Ishikawa (cell line): Measurements from ENCODE around the gene HOGA1.

Source experiments
- CEBPB ChIP-seq: IDR thresholded peaks from 2 replicates; pipeline ENCODE4 v1.6.1; 2012
- CREB1 ChIP-seq: IDR thresholded peaks from 2 replicates; pipeline ENCODE4 v1.6.1; 2012; ENCODE audit warnings: low read depth
- EGR1 ChIP-seq: IDR thresholded peaks from 2 replicates; pipeline ENCODE4 v1.6.1; 2012
- EP300 ChIP-seq: IDR thresholded peaks from 2 replicates; pipeline ENCODE4 v1.6.1; 2012; ENCODE audit warnings: borderline replicate concordance
- FOXM1 ChIP-seq: IDR thresholded peaks from 2 replicates; pipeline ENCODE4 v1.6.1; 2012; ENCODE audit warnings: low read depth, borderline replicate concordance
- NFIC ChIP-seq: IDR thresholded peaks from 2 replicates; pipeline ENCODE4 v1.6.1; 2012
- RAD21 ChIP-seq: IDR thresholded peaks from 2 replicates; pipeline ENCODE4 v1.6.1; 2012; ENCODE audit warnings: low read depth
- TAF1 ChIP-seq: IDR thresholded peaks from 2 replicates; pipeline ENCODE4 v1.6.1; 2012; ENCODE audit warnings: low read depth, mild to moderate bottlenecking
- TCF12 ChIP-seq: IDR thresholded peaks from 2 replicates; pipeline ENCODE4 v1.6.1; 2012; ENCODE audit warnings: low read depth
- TEAD4 ChIP-seq: IDR thresholded peaks from 2 replicates; pipeline ENCODE4 v1.6.1; 2012
- USF1 ChIP-seq: IDR thresholded peaks from 2 replicates; pipeline ENCODE4 v1.6.1; 2012
- YY1 ChIP-seq: IDR thresholded peaks from 2 replicates; pipeline ENCODE4 v1.6.1; 2012; ENCODE audit warnings: low read depth
- ZBTB7A ChIP-seq: IDR thresholded peaks from 2 replicates; pipeline ENCODE4 v1.6.1; 2012; ENCODE audit warnings: low read depth
- TF ChIP-seq, protein P1 (sequence below): IDR thresholded peaks from 2 replicates; pipeline ENCODE4 v1.6.1; 2012; ENCODE audit warnings: low read depth, mild to moderate bottlenecking
- TF ChIP-seq, protein P2 (sequence below): IDR thresholded peaks from 2 replicates; pipeline ENCODE4 v1.6.1; 2012

The HOGA1 gene

DNA sequence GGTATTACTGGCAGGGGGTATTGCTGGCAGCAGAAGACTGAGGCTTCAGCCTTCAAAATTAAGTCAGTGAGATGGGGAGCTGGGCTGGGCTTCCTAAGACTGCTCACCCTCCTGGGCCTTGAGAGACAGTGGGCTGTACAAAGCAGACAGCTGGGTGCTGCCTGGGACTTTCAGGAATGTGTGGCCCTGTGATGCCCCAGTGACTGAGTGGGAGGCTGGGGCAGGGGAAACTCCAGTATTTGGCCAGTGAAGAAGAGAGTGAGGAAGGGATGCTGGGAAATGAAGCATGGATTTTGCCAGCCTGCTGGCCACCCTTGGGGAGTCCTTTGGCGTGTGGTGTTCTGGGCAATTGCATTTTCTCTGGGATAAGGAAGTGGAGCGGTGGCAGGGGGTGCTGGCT lies 11.2 kb upstream of the HOGA1 start:
- no peak for TF ChIP-seq TAF1
- TF ChIP-seq RAD21 = no peak
- 0 out of 2 replicates have a peak, but pooled peaks have one; percentile 6 for TF ChIP-seq EGR1
- 0 out of 2 replicates have a peak, but pooled peaks have one; percentile 13 for TF ChIP-seq TEAD4
- no peak for TF ChIP-seq TCF12

GRCh38 chr10:97573672-97574071 lies 10.5 kb upstream of the HOGA1 start:
- TF ChIP-seq NFIC = no peak
- no peak for TF ChIP-seq ZBTB7A
- TF ChIP-seq FOXM1 = no peak
- no peak for TF ChIP-seq TEAD4
- TF ChIP-seq, protein P1, sequence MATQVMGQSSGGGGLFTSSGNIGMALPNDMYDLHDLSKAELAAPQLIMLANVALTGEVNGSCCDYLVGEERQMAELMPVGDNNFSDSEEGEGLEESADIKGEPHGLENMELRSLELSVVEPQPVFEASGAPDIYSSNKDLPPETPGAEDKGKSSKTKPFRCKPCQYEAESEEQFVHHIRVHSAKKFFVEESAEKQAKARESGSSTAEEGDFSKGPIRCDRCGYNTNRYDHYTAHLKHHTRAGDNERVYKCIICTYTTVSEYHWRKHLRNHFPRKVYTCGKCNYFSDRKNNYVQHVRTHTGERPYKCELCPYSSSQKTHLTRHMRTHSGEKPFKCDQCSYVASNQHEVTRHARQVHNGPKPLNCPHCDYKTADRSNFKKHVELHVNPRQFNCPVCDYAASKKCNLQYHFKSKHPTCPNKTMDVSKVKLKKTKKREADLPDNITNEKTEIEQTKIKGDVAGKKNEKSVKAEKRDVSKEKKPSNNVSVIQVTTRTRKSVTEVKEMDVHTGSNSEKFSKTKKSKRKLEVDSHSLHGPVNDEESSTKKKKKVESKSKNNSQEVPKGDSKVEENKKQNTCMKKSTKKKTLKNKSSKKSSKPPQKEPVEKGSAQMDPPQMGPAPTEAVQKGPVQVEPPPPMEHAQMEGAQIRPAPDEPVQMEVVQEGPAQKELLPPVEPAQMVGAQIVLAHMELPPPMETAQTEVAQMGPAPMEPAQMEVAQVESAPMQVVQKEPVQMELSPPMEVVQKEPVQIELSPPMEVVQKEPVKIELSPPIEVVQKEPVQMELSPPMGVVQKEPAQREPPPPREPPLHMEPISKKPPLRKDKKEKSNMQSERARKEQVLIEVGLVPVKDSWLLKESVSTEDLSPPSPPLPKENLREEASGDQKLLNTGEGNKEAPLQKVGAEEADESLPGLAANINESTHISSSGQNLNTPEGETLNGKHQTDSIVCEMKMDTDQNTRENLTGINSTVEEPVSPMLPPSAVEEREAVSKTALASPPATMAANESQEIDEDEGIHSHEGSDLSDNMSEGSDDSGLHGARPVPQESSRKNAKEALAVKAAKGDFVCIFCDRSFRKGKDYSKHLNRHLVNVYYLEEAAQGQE = no peak
- TF ChIP-seq USF1 = no peak
- TF ChIP-seq RAD21 = no peak

DNA sequence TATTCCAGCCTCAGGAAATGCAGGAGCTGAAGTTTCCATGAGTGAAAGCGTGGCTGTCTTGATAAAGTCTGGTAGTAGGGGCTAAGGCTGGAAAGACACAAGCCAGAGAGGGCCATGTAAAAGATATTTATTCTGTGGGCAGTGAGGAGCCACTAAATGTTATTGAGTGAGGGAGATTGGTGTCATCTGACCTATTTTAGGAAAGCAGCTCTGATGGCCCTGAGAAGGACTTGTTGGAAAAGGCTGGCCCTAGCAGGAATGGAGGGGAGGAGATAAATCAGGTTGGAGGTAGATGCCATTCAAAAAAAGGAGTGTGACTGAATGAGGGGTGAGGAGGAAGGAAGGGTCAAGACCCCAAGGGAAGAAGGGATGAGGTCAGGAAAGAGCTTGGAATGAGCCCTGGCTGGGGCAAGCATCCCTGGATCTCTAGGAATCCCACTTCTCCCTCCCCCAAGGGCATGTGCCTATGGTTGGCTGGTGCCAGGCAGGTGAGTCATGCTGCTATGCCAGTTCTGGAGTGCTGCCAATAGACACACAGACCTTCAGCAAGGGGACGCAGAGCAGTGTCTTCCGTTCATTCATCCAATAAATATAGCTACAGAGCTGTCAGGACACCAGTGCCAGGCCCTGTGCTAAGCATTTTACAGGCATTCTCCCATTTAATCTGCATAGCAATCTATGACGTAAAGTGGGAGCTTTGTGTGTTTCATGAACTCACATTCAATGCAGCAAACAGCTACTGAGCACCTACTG lies 9.6 kb upstream of the HOGA1 start:
- TF ChIP-seq CREB1 (no peak), TEAD4 (peak; percentile 100), USF1 (peak; percentile 75), NFIC (peak; percentile 100), RAD21 (peak; percentile 9; the same call in 1 of the 2 replicates), EGR1 (no peak), CEBPB (peak; percentile 46; the same call in 1 of the 2 replicates), EP300 (peak; percentile 90), TCF12 (peak; percentile 95), YY1 (peak; percentile 62), TAF1 (no peak), FOXM1 (no peak), ZBTB7A (no peak)
- TF ChIP-seq, protein P2, sequence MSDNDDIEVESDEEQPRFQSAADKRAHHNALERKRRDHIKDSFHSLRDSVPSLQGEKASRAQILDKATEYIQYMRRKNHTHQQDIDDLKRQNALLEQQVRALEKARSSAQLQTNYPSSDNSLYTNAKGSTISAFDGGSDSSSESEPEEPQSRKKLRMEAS = peak; percentile 85
- TF ChIP-seq, protein P1 = no peak

GRCh38 chr10:97575127-97575668 lies 9.0 kb upstream of the HOGA1 start:
- TF ChIP-seq, protein P2 = no peak
- TF ChIP-seq ZBTB7A = no peak
- TF ChIP-seq RAD21 = no peak
- TF ChIP-seq, protein P1 = no peak
- no peak for TF ChIP-seq TCF12
- no peak for TF ChIP-seq EP300
- TF ChIP-seq NFIC = no peak
- TF ChIP-seq EGR1 = no peak
- TF ChIP-seq TEAD4 = no peak
- no peak for TF ChIP-seq CEBPB
- TF ChIP-seq FOXM1 = no peak

- no peak for TF ChIP-seq NFIC
- TF ChIP-seq RAD21 = no peak
- no peak for TF ChIP-seq TCF12
- TF ChIP-seq, protein P1 = no peak
- no peak for TF ChIP-seq FOXM1
Observed at GRCh38 chr10:97577701-97578100, 6.5 kb upstream of the HOGA1 start.
